Germinal center (tissue), 1 donor: ENCODE data around the gene KRTAP17-1.
"Not testable (repeated sequence)": the region's sequence is repeated elsewhere in the genome, so short reads cannot be mapped to it uniquely, and the experiment has no call there.

Source experiments
- DNase-seq: peaks from one replicate; pipeline ENCODE4 v3.0.0; 2012; ENCODE audit warnings: mixed read lengths, low spot score

KRTAP17-1 gene

GRCh38 chr17:41315204-41315794, at the start of gene KRTAP17-1:
Gene KRTAP17-1, minus strand, starts transcription at chr17:41315710. Its CDS starts 60 bp downstream, at chr17:41315650.
- no peak for DNase-seq

- no peak for DNase-seq
Measured at GRCh38 chr17:41363881-41364280, 48.4 kb upstream of the KRTAP17-1 start.

GRCh38 chr17:41360296-41360995, 44.9 kb upstream of the KRTAP17-1 start:
- DNase-seq: no peak

GRCh38 chr17:41354536-41354935, 39.0 kb upstream of the KRTAP17-1 start:
- DNase-seq: no peak

- DNase-seq: no peak
Measured at GRCh38 chr17:41352597-41353366, 37.3 kb upstream of the KRTAP17-1 start.

GRCh38 chr17:41351177-41351576, 35.7 kb upstream of the KRTAP17-1 start:
- no peak for DNase-seq

- not testable (repeated sequence) for DNase-seq
Measured at GRCh38 chr17:41350381-41350878, 34.9 kb upstream of the KRTAP17-1 start, which contains the start of gene KRT33A. Gene KRT33A, minus strand, starts transcription at chr17:41350828. Its CDS starts 61 bp downstream, at chr17:41350767.

- DNase-seq: no peak
Measured at GRCh38 chr17:41347869-41348760, 32.6 kb upstream of the KRTAP17-1 start.

GRCh38 chr17:41346421-41346820, 30.9 kb upstream of the KRTAP17-1 start:
- not testable (repeated sequence) for DNase-seq

- DNase-seq: no peak
Measured at GRCh38 chr17:41345992-41346391, 30.5 kb upstream of the KRTAP17-1 start.

- DNase-seq: no peak
Measured at GRCh38 chr17:41343029-41343428, 27.5 kb upstream of the KRTAP17-1 start.

GRCh38 chr17:41340934-41341861, 25.7 kb upstream of the KRTAP17-1 start:
- DNase-seq: no peak

- DNase-seq: no peak
Measured at GRCh38 chr17:41340494-41340893, 25.0 kb upstream of the KRTAP17-1 start.

GRCh38 chr17:41339571-41340172, 24.2 kb upstream of the KRTAP17-1 start:
- DNase-seq: no peak

GRCh38 chr17:41338961-41339485, 23.5 kb upstream of the KRTAP17-1 start:
- no peak for DNase-seq

GRCh38 chr17:41335747-41336146, 20.2 kb upstream of the KRTAP17-1 start:
- no peak for DNase-seq

GRCh38 chr17:41334385-41335305, 19.1 kb upstream of the KRTAP17-1 start:
- no peak for DNase-seq

GRCh38 chr17:41333836-41334235, 18.3 kb upstream of the KRTAP17-1 start:
- no peak for DNase-seq

GRCh38 chr17:41333098-41333497, 17.6 kb upstream of the KRTAP17-1 start:
- no peak for DNase-seq
